IMR-90 (cell line): ENCODE measurements around the gene SLC25A28. TPM values are rescaled to one million over a fixed set of nuclear protein-coding genes. Genes with fewer than 3 reads are reported as not detected.

Experiments used
- ATAC-seq: fragments of 200-7000 bp; cut with Tn5 transposase; 2 replicates; pipeline ENCODE4 v1.9.1; 2020; ENCODE audit warnings: low read depth, mild to moderate bottlenecking, moderate library complexity
- BruUV-seq: library from RNA; stranded (reverse); fragments of 400-500 nt; replicated peaks from 2 replicates; lab custom pipeline; 2021; lab: Mats Ljungman, UMichigan
- CTCF ChIA-PET: fragments of 300-600 bp; formaldehyde crosslinking; extraction: SDS; loops from one replicate; lab custom pipeline; 2021; ENCODE audit warnings: antibody characterized with exemption; lab: Yijun Ruan, JAX
- POLR2A ChIA-PET: fragments of 300-600 bp; sonication (Branson Sonifier 250); formaldehyde crosslinking; loops from one replicate; lab custom pipeline; 2022; ENCODE audit warnings: antibody characterized with exemption; ENCODE audit not compliant: unreplicated experiment; lab: Charles Lee
- DNase-seq: peaks from one replicate; pipeline ENCODE4 v3.0.0; 2013
- H2AFZ ChIP-seq: replicated peaks from 2 replicates; pipeline ENCODE3; 2013; ENCODE audit warnings: low read length, mild to moderate bottlenecking; ENCODE audit not compliant: poor library complexity
- H2AK5ac ChIP-seq: 2 replicates; pipeline ENCODE4 v1.6.1; 2013; ENCODE audit warnings: low read depth, low read length, inconsistent platforms
- H2AK9ac ChIP-seq: replicated peaks from 2 replicates; pipeline ENCODE3; 2013; ENCODE audit warnings: mild to moderate bottlenecking, low read depth, low read length, moderate library complexity; ENCODE audit not compliant: poor library complexity
- H2BK120ac ChIP-seq: 2 replicates; pipeline ENCODE4 v1.6.1; 2013; ENCODE audit warnings: low read depth, low read length, inconsistent platforms
- H2BK15ac ChIP-seq: 3 replicates; pipeline ENCODE4 v1.6.1; 2013; ENCODE audit warnings: low read depth, low read length, inconsistent platforms
- H2BK20ac ChIP-seq: 2 replicates; pipeline ENCODE4 v1.6.1; 2013; ENCODE audit warnings: low read depth, mild to moderate bottlenecking, inconsistent platforms, low read length, moderate library complexity
- H2BK5ac ChIP-seq: 2 replicates; pipeline ENCODE4 v1.6.1; 2013; ENCODE audit warnings: mild to moderate bottlenecking, low read depth, low read length, inconsistent platforms; ENCODE audit not compliant: poor library complexity, severe bottlenecking
- H3K14ac ChIP-seq: replicated peaks from 2 replicates; pipeline ENCODE4 v1.6.1; 2013; ENCODE audit warnings: low read depth, low read length, inconsistent platforms
- H3K18ac ChIP-seq: 2 replicates; pipeline ENCODE4 v1.6.1; 2013; ENCODE audit warnings: low read depth, low read length, control low read depth
- H3K23ac ChIP-seq: 2 replicates; pipeline ENCODE4 v1.6.1; 2013; ENCODE audit warnings: low read depth, low read length, inconsistent platforms
- H3K27ac ChIP-seq: 2 replicates; pipeline ENCODE4 v1.5.1; 2013; ENCODE audit warnings: mild to moderate bottlenecking, control low read depth, low read length; ENCODE audit not compliant: insufficient read depth
- H3K27me3 ChIP-seq: 2 replicates; pipeline ENCODE4 v1.6.1; 2013; ENCODE audit warnings: low read length; ENCODE audit not compliant: control insufficient read depth, insufficient read depth
- H3K36me3 ChIP-seq: 2 replicates; pipeline ENCODE4 v1.6.1; 2013; ENCODE audit warnings: low read length, mixed read lengths; ENCODE audit not compliant: control insufficient read depth, insufficient read depth
- H3K4ac ChIP-seq: 2 replicates; pipeline ENCODE4 v1.6.1; 2013; ENCODE audit warnings: low read depth, low read length, inconsistent platforms
- H3K4me1 ChIP-seq: 2 replicates; pipeline ENCODE4 v1.6.1; 2013; ENCODE audit warnings: low read length, mixed read lengths; ENCODE audit not compliant: control insufficient read depth, insufficient read depth
- H3K4me2 ChIP-seq: 2 replicates; pipeline ENCODE4 v1.6.1; 2013; ENCODE audit warnings: low read depth, mild to moderate bottlenecking, control low read depth, low read length, moderate library complexity
- H3K4me3 ChIP-seq: 2 replicates; pipeline ENCODE4 v1.5.1; 2013; ENCODE audit warnings: low read depth, mild to moderate bottlenecking, control low read depth, low read length, moderate library complexity; ENCODE audit not compliant: insufficient read depth
- H3K56ac ChIP-seq: 2 replicates; pipeline ENCODE4 v1.6.1; 2013; ENCODE audit warnings: low read length, inconsistent platforms; ENCODE audit not compliant: insufficient read depth; ENCODE audit errors: extremely low read depth
- H3K79me1 ChIP-seq, 2 experiments: 2 replicates each; pipeline ENCODE4 v1.6.1; 2013; ENCODE audit warnings: low read length in 2 of 2, inconsistent platforms in 1 of 2, low read depth in 1 of 2
- H3K9ac ChIP-seq: 2 replicates; pipeline ENCODE4 v1.6.1; 2013; ENCODE audit warnings: low read depth, low read length, control low read depth
- H3K9me1 ChIP-seq: 2 replicates; pipeline ENCODE4 v1.6.1; 2013; ENCODE audit warnings: low read length, inconsistent platforms; ENCODE audit not compliant: insufficient read depth
- H3K9me3 ChIP-seq: 2 replicates; pipeline ENCODE4 v1.6.1; 2013; ENCODE audit warnings: low read length; ENCODE audit not compliant: control insufficient read depth, insufficient read depth
- H4K20me1 ChIP-seq: 2 replicates; pipeline ENCODE4 v1.6.1; 2013; ENCODE audit warnings: low read length, inconsistent platforms; ENCODE audit not compliant: insufficient read depth
- H4K5ac ChIP-seq: 2 replicates; pipeline ENCODE4 v1.6.1; 2013; ENCODE audit warnings: mild to moderate bottlenecking, low read depth, low read length, control low read depth
- H4K8ac ChIP-seq, 2 experiments: 2 replicates each; pipeline ENCODE4 v1.6.1; 2013; ENCODE audit warnings: low read depth in 2 of 2, low read length in 2 of 2, control low read depth in 1 of 2, inconsistent platforms in 1 of 2
- H4K91ac ChIP-seq: 2 replicates; pipeline ENCODE4 v1.6.1; 2013; ENCODE audit warnings: low read depth, low read length, inconsistent platforms; ENCODE audit not compliant: insufficient read depth
- BHLHE40 ChIP-seq: fragments of 150-350 bp; IDR thresholded peaks from 2 replicates; pipeline ENCODE4 v1.6.1; 2016; ENCODE audit warnings: mild to moderate bottlenecking, low read depth, low read length
- CEBPB ChIP-seq: IDR thresholded peaks from 2 replicates; pipeline ENCODE4 v1.6.1; 2012; ENCODE audit warnings: low read depth, low read length, improper control_type of control experiment
- CHD1 ChIP-seq: IDR thresholded peaks from 2 replicates; pipeline ENCODE4 v1.6.1; 2012; ENCODE audit warnings: low read depth, low read length, improper control_type of control experiment
- CTCF ChIP-seq: conservative IDR thresholded peaks from 2 replicates; pipeline ENCODE4 v1.5.1; 2012; ENCODE audit warnings: mild to moderate bottlenecking, low read depth, low read length, improper control_type of control experiment
- ELK1 ChIP-seq: fragments of 150-350 bp; IDR thresholded peaks from 2 replicates; pipeline ENCODE4 v1.6.1; 2016; ENCODE audit warnings: low read depth, mild to moderate bottlenecking, low read length, moderate library complexity, borderline replicate concordance
- FOS ChIP-seq: fragments of 150-350 bp; IDR thresholded peaks from 2 replicates; pipeline ENCODE4 v1.6.1; 2016; ENCODE audit warnings: low read depth, low read length
- MAFK ChIP-seq: IDR thresholded peaks from 2 replicates; pipeline ENCODE4 v1.6.1; 2012; ENCODE audit warnings: low read depth, low read length, improper control_type of control experiment
- MAZ ChIP-seq: IDR thresholded peaks from 2 replicates; pipeline ENCODE4 v1.6.1; 2012; ENCODE audit warnings: low read depth, mild to moderate bottlenecking, low read length, improper control_type of control experiment, moderate library complexity, borderline replicate concordance
- MXI1 ChIP-seq: IDR thresholded peaks from 2 replicates; pipeline ENCODE4 v1.6.1; 2012; ENCODE audit warnings: low read depth, mild to moderate bottlenecking, low read length, moderate library complexity, borderline replicate concordance
- POLR2A ChIP-seq: IDR thresholded peaks from 2 replicates; pipeline ENCODE4 v1.6.1; 2012; ENCODE audit warnings: mild to moderate bottlenecking, low read depth, low read length
- RAD21 ChIP-seq: IDR thresholded peaks from 2 replicates; pipeline ENCODE4 v1.6.1; 2012; ENCODE audit warnings: low read length, improper control_type of control experiment
- RCOR1 ChIP-seq: IDR thresholded peaks from 2 replicates; pipeline ENCODE4 v1.6.1; 2012; ENCODE audit warnings: mild to moderate bottlenecking, low read length, improper control_type of control experiment; ENCODE audit not compliant: insufficient replicate concordance
- RFX5 ChIP-seq: IDR thresholded peaks from 2 replicates; pipeline ENCODE4 v1.8.0; 2012; ENCODE audit warnings: low read depth, mild to moderate bottlenecking, low read length, moderate library complexity
- SMC3 ChIP-seq: fragments of 150-350 bp; IDR thresholded peaks from 2 replicates; pipeline ENCODE4 v1.6.1; 2016; ENCODE audit warnings: low read depth, mild to moderate bottlenecking, antibody characterized with exemption, low read length, moderate library complexity
- USF2 ChIP-seq: fragments of 150-350 bp; IDR thresholded peaks from 2 replicates; pipeline ENCODE4 v1.6.1; 2017; ENCODE audit warnings: mild to moderate bottlenecking, antibody characterized with exemption, low read length, low read depth
- WGBS, 2 experiments: methylation state at CpG; one replicate each; pipeline versions ENCODE4 v1.1.5 to v1.1.7; 2013; ENCODE audit warnings: missing lambda C conversion rate in 2 of 2; ENCODE audit not compliant: insufficient read length in 1 of 2; ENCODE audit errors: extremely low coverage in 2 of 2; 5-methylcytosine and 5-hydroxymethylcytosine counted together
- dilution Hi-C: fragments of 300-500 bp; cut with HindIII; formaldehyde crosslinking; loops from one replicate; pipeline ENCODE4 v1.14.3; 2018; ENCODE audit warnings: low sequenced_read_pairs; ENCODE audit not compliant: unreplicated experiment
- in situ Hi-C: fragments of 300-500 bp; cut with MboI; formaldehyde crosslinking; loops from 3 replicates; pipeline ENCODE4 v1.14.3; 2019; ENCODE audit warnings: low sequenced_read_pairs, inconsistent platforms, mixed read lengths
- intact Hi-C: fragments of 100-400 bp; cut with micrococcal nuclease; formaldehyde crosslinking; loops from 2 replicates; pipeline ENCODE4 v1.10.0; 2022
- polyA plus RNA-seq, 3 experiments: library from polyadenylated mRNA; depleted of rRNA; stranded (reverse); fragments of >200 nt; gene quantifications; 2 replicates each; pipeline ENCODE4 v1.2.3, GENCODE V29; 2012; ENCODE audit warnings: low replicate concordance in 1 of 3
- total RNA-seq: library from RNA; depleted of rRNA; stranded (reverse); fragments of >200 nt; gene quantifications from 2 replicates; pipeline ENCODE4 v1.2.3, GENCODE V29; 2012

The SLC25A28 gene
- total and polyA plus RNA-seq, 2 of the 4 experiments (the other 2 are of a cell fraction) = 13.1 to 29.8 TPM

GRCh38 chr10:99654390-99655175 lies 34.3 kb upstream of the SLC25A28 start:
- H3K9me3 ChIP-seq = no peaks in the 10 kb centered on the region
- no peak overlapping the region for H2BK20ac ChIP-seq
- H3K14ac ChIP-seq = no peak overlapping the region
- H3K27me3 ChIP-seq = no peaks in the 10 kb centered on the region
- H2AFZ ChIP-seq = no peak overlapping the region
- ATAC-seq (no peak), DNase-seq (no peak)
- H3K4me2 ChIP-seq = no peak overlapping the region
- TF ChIP-seq MAFK (no peak), RCOR1 (no peak), BHLHE40 (no peak), MXI1 (no peak), MAZ (no peak), POLR2A (no peak), CTCF (no peak), CHD1 (no peak), USF2 (no peak), FOS (no peak), CEBPB (no peak), ELK1 (no peak), SMC3 (no peak), RAD21 (no peak), RFX5 (no peak)
- H2BK15ac ChIP-seq = no peak overlapping the region
- in situ Hi-C loops = no loop called here
- no peak overlapping the region for H4K91ac ChIP-seq
- no peak overlapping the region for H3K4ac ChIP-seq
- no peak overlapping the region for H3K9ac ChIP-seq
- peaks cover 6% of the 10 kb centered on the region; the same call in 1 of the 2 replicates for H3K9me1 ChIP-seq
- H4K8ac ChIP-seq = no peak overlapping the region
- H3K79me1 ChIP-seq = peaks cover under 1 to 10% of the 10 kb centered on the region in 2 experiments; a peak in 3 of 4 replicates
- dilution Hi-C loops = no loop called here
- no peak overlapping the region for H2AK9ac ChIP-seq
- H2AK5ac ChIP-seq = no peak overlapping the region
- no peak overlapping the region for H3K27ac ChIP-seq
- no peaks in the 10 kb centered on the region for H4K20me1 ChIP-seq
- CTCF ChIA-PET = no interaction called here
- H3K23ac ChIP-seq = no peak overlapping the region
- H2BK5ac ChIP-seq = no peak overlapping the region
- H3K56ac ChIP-seq = no peak overlapping the region
- WGBS, 2 experiments = 74% methylated on average over 2 of the region's 9 CpGs; no CpG with 5 or more reads in 1 of the 2 experiments
- peaks cover 5% of the 10 kb centered on the region; the same call in 1 of the 2 replicates for H3K4me1 ChIP-seq
- H3K36me3 ChIP-seq = no peaks in the 10 kb centered on the region
- BruUV-seq = no TSS peak
- intact Hi-C loops = no loop called here
- POLR2A ChIA-PET = no interaction called here
- H4K5ac ChIP-seq = no peak overlapping the region
- no peak overlapping the region for H3K18ac ChIP-seq
- no peak overlapping the region for H2BK120ac ChIP-seq
- no peak overlapping the region for H3K4me3 ChIP-seq
